Calu3 (cell line): Measurements from ENCODE around the gene ZFTA. TPM values are rescaled to one million over a fixed set of nuclear protein-coding genes. Genes with fewer than 3 reads are reported as not detected.

Experiments used
- BruUV-seq: library from RNA; stranded (reverse); fragments of 400-500 nt; replicated peaks from 2 replicates; lab custom pipeline; 2021; lab: Mats Ljungman, UMichigan
- CTCF ChIA-PET: fragments of 300-600 bp; sonication (Branson Sonifier 250); formaldehyde crosslinking; loops from one replicate; lab custom pipeline; 2022; ENCODE audit warnings: antibody characterized with exemption; lab: Charles Lee
- DNase-seq: peaks from one replicate; pipeline ENCODE4 v3.0.0; 2022
- H3K27ac Mint-ChIP-seq: one replicate; pipeline ENCODE4 v1.8.0; 2022; ENCODE audit warnings: mixed read lengths; ENCODE audit not compliant: unreplicated experiment
- H3K27me3 Mint-ChIP-seq: one replicate; pipeline ENCODE4 v1.8.0; 2022; ENCODE audit warnings: mixed read lengths; ENCODE audit not compliant: unreplicated experiment
- H3K36me3 Mint-ChIP-seq: one replicate; pipeline ENCODE4 v1.8.0; 2022; ENCODE audit warnings: mild to moderate bottlenecking, moderate library complexity, mixed read lengths; ENCODE audit not compliant: insufficient read depth, unreplicated experiment
- H3K4me1 Mint-ChIP-seq: one replicate; pipeline ENCODE4 v1.8.0; 2022; ENCODE audit warnings: mild to moderate bottlenecking, low read depth, mixed read lengths; ENCODE audit not compliant: unreplicated experiment
- H3K4me3 Mint-ChIP-seq: one replicate; pipeline ENCODE4 v1.8.0; 2022; ENCODE audit warnings: mild to moderate bottlenecking, low read depth, moderate library complexity, mixed read lengths; ENCODE audit not compliant: unreplicated experiment
- H3K9me3 Mint-ChIP-seq: one replicate; pipeline ENCODE4 v1.8.0; 2022; ENCODE audit warnings: low read depth, mixed read lengths; ENCODE audit not compliant: unreplicated experiment
- intact Hi-C: fragments of 100-400 bp; cut with micrococcal nuclease; formaldehyde crosslinking; loops from one replicate; pipeline ENCODE4 v1.10.0; 2022; ENCODE audit not compliant: unreplicated experiment
- total RNA-seq: library from RNA; stranded (reverse); gene quantifications from 2 replicates; pipeline ENCODE4 v1.2.3, GENCODE V29; 2022
- TF ChIP-seq, protein P1 (sequence below): fragments of 200-600 bp; IDR thresholded peaks from one replicate; pipeline ENCODE4 v1.8.0; 2022; ENCODE audit warnings: antibody characterized with exemption; ENCODE audit not compliant: unreplicated experiment

Gene ZFTA
- total RNA-seq, 1 experiment from 2014 or later = 12.1 TPM

DNA sequence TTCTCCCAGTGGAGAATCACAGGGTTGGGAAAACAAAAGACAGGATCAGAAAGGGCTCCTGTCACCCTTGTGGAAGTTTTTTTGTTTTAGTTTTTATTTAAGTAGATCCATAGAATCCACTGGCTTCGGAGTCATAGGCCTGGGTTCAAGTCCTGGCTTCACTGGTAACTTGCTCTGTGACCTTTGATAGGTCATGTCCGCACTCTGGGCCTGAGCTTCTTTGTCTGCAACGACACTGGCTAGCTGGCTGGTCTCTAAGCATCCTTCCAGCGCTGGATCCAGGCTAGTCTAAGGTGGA lies 1.4 kb downstream of the ZFTA start:
- TSS peak; percentile 80 for BruUV-seq

DNA sequence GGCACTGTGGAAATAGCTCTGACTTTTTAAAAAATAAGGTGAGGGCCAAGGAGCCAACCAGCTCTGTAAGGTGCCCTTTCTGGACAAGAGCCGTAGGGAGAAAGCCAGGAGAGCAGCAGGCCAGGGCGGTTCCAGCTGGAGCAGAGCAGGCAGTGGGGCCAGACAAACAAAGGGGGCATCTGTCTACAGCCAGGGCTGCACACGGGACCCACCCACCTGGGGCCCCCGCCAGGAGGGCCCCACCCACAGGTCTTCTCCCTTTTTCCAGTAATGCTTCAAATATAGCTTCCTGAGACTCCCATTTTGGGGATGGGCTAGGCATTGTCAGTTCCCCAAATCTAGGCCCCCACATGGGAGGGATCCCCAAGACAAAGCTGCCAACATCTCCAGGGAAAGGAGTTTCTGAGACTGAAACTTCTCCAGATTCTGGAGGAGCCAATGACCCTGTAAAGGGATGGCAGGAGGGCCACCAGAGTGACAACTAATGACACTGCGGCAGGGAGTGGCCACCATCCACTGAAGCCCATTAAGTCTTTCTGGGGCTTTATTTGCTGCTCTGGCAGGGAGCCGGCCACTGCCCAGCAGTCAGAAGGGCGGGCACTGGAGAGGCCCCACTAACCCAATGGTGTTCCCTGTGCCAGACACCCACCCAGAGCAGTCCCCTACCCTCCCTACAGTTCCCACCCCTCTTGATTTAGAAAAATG lies 1.9 kb downstream of the ZFTA start:
- H3K4me1 Mint-ChIP-seq = peaks cover 18% of the 10 kb centered on the region
- H3K27ac Mint-ChIP-seq = no peak overlapping the region
- intact Hi-C loops = no loop called here
- peak overlapping the region; percentile 93 for H3K4me3 Mint-ChIP-seq
- no TSS peak for BruUV-seq
- H3K36me3 Mint-ChIP-seq = peaks cover 23% of the 10 kb centered on the region
- DNase-seq = no peak
- peaks cover 11% of the 10 kb centered on the region for H3K27me3 Mint-ChIP-seq
- CTCF ChIA-PET = no interaction called here
- H3K9me3 Mint-ChIP-seq = no peaks in the 10 kb centered on the region
- TF ChIP-seq, protein P1, sequence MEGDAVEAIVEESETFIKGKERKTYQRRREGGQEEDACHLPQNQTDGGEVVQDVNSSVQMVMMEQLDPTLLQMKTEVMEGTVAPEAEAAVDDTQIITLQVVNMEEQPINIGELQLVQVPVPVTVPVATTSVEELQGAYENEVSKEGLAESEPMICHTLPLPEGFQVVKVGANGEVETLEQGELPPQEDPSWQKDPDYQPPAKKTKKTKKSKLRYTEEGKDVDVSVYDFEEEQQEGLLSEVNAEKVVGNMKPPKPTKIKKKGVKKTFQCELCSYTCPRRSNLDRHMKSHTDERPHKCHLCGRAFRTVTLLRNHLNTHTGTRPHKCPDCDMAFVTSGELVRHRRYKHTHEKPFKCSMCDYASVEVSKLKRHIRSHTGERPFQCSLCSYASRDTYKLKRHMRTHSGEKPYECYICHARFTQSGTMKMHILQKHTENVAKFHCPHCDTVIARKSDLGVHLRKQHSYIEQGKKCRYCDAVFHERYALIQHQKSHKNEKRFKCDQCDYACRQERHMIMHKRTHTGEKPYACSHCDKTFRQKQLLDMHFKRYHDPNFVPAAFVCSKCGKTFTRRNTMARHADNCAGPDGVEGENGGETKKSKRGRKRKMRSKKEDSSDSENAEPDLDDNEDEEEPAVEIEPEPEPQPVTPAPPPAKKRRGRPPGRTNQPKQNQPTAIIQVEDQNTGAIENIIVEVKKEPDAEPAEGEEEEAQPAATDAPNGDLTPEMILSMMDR = no peak

More for the DNA sequence above, 1.4 kb downstream of the ZFTA start:
- H3K36me3 Mint-ChIP-seq = peaks cover 18% of the 10 kb centered on the region
- no peak for DNase-seq
- peaks cover 18% of the 10 kb centered on the region for H3K4me1 Mint-ChIP-seq
- H3K9me3 Mint-ChIP-seq = no peaks in the 10 kb centered on the region
- CTCF ChIA-PET = interaction anchor here (1.1 to 1.7 kb wide), 3 partner anchors 47 to 179 kb away, joined by 4 to 7 read pairs (median 5); no protein-coding TSS in a partner anchor
- H3K27me3 Mint-ChIP-seq = peaks cover 16% of the 10 kb centered on the region
- TF ChIP-seq, protein P1 = no peak
- intact Hi-C loops = no loop called here
- H3K27ac Mint-ChIP-seq = peak overlapping the region; percentile 86
- H3K4me3 Mint-ChIP-seq = peak overlapping the region; percentile 93

DNA sequence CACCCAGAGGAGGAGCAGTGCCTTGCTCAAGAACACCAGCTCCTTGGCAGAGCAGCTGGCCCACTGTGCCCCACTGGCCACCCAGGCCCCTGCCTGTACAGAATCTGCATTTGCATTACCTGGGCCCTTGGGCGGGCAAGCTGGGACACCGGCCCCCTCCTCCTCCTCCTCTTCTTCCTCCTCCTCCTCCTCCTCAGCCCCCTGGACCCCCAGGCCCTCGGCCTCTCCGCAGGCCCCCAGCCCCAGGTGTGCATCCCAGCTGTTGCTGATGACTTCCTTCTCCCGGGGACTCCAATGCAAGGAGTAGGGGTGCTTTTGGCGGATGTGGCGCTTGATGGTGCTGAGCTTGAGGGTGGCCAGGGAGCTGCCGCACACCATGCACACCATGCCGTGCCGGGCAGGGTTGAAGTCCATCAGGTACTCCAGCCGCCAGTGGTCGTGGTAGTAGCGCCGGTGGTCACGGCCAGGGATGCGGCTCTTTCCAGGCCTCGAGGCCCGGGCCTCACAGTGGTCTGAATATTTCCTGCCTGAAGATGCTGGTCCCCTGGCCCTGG lies 2.8 kb downstream of the ZFTA start:
- CTCF ChIA-PET = interaction anchor here (0.6 kb wide), 1 partner anchor 84 kb away, joined by 3 read pairs; no protein-coding TSS in a partner anchor
- H3K36me3 Mint-ChIP-seq = peaks cover 29% of the 10 kb centered on the region
- peaks cover 18% of the 10 kb centered on the region for H3K4me1 Mint-ChIP-seq
- H3K4me3 Mint-ChIP-seq = peak overlapping the region; percentile 93
- no peaks in the 10 kb centered on the region for H3K9me3 Mint-ChIP-seq
- H3K27me3 Mint-ChIP-seq = peaks cover 1% of the 10 kb centered on the region
- intact Hi-C loops = no loop called here
- TF ChIP-seq, protein P1 = no peak
- H3K27ac Mint-ChIP-seq = no peak overlapping the region
- DNase-seq = no peak
- no TSS peak for BruUV-seq

DNA sequence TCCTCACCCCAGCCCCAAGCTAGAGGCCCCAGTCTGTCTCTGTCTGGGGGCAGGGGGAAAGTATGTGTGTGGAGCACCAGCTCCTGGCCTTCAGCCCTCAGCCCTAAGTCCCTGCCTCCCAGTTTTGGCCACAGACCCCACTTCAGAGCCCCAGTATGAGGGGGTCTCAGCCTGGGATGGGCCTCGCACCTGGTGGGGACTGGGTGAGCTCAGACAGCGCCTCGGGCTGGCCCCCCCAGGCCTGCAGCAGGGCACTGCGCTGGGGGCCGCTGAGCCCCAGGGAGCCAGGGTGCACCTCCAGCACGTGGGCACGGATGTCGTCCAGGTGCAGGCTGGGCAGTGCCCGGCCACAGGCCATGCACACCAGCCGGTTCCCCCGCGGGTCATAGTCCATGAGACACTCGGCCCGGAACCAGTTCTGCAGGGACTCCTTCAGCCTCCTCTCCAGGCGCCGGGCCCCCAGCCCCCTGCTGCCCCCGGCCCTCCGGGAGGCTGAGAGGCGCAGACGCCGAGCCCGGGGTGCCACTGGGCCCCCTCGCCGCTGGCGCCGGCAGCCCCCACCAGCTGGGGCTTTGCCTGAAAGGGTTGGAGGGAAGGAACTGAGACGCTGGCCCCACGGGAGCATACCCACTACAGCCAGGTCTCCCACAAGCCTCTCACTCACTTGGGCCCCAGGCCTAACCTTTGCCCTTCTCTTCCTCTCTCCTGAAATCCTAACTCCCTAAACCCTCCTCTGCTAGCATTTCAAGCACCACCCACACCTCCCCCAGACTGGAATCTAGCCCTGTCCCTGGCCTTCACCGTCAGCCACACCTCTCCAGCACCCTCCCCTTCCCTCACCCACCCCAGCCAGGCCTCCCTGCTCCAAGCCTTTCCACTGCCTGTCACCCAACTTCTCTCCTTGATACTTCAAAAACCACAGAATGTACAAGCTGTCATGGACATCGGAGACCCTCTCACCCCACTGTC lies 3.6 kb downstream of the ZFTA start:
- intact Hi-C loops = no loop called here
- no peak for DNase-seq
- CTCF ChIA-PET = interaction anchor here (0.6 kb wide), 1 partner anchor 83 kb away, joined by 3 read pairs; no protein-coding TSS in a partner anchor
- no peak overlapping the region for H3K4me3 Mint-ChIP-seq
- peaks cover 29% of the 10 kb centered on the region for H3K36me3 Mint-ChIP-seq
- BruUV-seq = no TSS peak
- no peaks in the 10 kb centered on the region for H3K27me3 Mint-ChIP-seq
- peaks cover 18% of the 10 kb centered on the region for H3K4me1 Mint-ChIP-seq
- TF ChIP-seq, protein P1 = no peak
- no peak overlapping the region for H3K27ac Mint-ChIP-seq
- H3K9me3 Mint-ChIP-seq = no peaks in the 10 kb centered on the region
